ENCODE measurements around the gene MLC1.
"Not testable (repeated sequence)": the region's sequence is repeated elsewhere in the genome, so short reads cannot be mapped to it uniquely, and the experiment has no call there.

The MLC1 gene

GRCh38 chr22:50098052-50098451, 12.8 kb upstream of the MLC1 start:
- TF ChIP-seq TAF1 (IDR thresholded peaks at IDR 0.05; ENCODE audit: borderline replicate concordance, low read depth, low read length) (no peak), POLR2AphosphoS5 (IDR thresholded peaks at IDR 0.05; ENCODE audit: low read depth, low read length) (no peak), POLR2A (IDR thresholded peaks at IDR 0.05; ENCODE audit: low read depth, low read length) (no peak)
- no peak for FAIRE-seq
- DNase-seq (ENCODE audit: insufficient read length) = no peak

DNA sequence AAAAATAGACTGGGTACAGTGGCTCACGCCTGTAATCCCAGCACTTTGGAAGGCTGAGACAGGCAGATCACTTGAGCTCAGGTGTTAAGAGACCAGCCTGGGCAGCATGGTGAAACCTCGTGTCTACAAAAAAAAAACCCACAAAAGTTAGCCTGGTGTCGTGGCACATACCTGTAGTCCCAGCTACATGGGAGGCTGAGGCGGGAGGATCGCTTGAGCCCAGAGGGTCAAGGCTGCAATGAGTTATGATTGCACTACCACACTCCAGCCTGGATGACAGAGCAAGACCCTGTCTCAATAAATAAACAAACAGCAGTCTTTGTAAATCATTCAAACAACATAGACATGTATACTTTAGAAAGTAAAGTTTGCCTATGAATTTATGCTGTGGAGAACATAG, 7.1 kb upstream of the MLC1 start:
- no peak for TF ChIP-seq POLR2AphosphoS5 (IDR thresholded peaks at IDR 0.05; ENCODE audit: low read depth, low read length)
- TF ChIP-seq POLR2A (IDR thresholded peaks at IDR 0.05; ENCODE audit: low read depth, low read length) = no peak
- TF ChIP-seq TAF1 (IDR thresholded peaks at IDR 0.05; ENCODE audit: borderline replicate concordance, low read depth, low read length) = no peak
- FAIRE-seq = no peak
- no peak for DNase-seq (ENCODE audit: insufficient read length)

- FAIRE-seq = no peak
- no peak for TF ChIP-seq POLR2A (IDR thresholded peaks at IDR 0.05; ENCODE audit: low read depth, low read length)
- no peak for TF ChIP-seq TAF1 (IDR thresholded peaks at IDR 0.05; ENCODE audit: borderline replicate concordance, low read depth, low read length)
- TF ChIP-seq POLR2AphosphoS5 (IDR thresholded peaks at IDR 0.05; ENCODE audit: low read depth, low read length) = no peak
- DNase-seq (ENCODE audit: insufficient read length) = no peak
Observed at GRCh38 chr22:50091092-50091768, 6.0 kb upstream of the MLC1 start.

DNA sequence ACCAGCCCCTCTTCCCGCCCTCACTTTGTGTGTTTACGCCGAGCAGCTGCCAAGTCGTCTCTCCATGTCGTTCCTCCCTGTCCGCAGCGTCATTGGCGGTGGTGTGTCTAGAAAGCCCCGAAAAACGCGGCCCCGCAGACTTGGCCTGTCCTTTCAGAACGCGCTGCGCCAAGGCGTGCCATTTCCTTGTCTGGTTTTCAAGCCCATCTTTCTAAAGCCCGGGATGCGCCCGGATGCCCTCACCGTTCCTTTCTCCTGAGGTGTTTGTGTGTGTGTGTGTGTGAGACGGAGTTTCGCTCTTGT, 5.1 kb upstream of the MLC1 start:
- DNase-seq (ENCODE audit: insufficient read length) = no peak
- TF ChIP-seq TAF1 (IDR thresholded peaks at IDR 0.05; ENCODE audit: borderline replicate concordance, low read depth, low read length) = no peak
- no peak for TF ChIP-seq POLR2A (IDR thresholded peaks at IDR 0.05; ENCODE audit: low read depth, low read length)
- TF ChIP-seq POLR2AphosphoS5 (IDR thresholded peaks at IDR 0.05; ENCODE audit: low read depth, low read length) = no peak
- FAIRE-seq = no peak

DNA sequence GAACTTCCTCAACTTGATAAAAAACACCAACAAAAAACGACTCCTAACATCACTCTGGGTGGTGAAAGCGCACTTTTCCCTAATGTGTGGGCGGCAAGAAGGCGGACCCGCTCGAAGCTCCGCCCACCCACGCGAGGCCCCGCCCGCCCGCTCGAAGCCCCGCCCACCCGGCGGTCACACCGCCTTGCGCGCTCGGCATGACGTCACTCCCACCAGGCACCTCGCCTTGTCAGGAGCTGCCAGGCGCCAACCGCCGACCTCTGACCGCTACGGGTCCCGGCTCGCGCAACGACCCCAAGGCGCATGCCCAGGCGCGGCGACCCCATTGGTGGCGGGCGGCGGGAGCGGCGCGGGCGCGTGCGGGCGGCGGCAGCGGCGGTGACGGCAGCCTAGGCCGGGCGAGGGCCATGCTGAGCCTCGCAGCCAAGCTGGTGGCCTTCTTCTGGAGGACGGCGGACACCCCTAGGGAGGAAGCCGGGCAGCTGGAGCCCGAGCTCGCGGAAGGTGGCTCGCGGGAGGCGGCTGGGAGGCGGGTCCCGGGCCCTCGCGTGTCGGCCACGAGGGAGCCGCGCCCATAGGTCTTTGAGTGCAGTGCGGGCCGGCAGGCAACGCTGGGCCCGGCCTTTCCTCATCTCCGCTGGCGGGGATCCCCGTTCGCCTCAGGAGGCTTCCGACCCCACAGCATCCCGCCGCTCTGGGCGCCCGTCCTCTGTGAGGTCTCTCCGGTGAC, 4.6 kb upstream of the MLC1 start, which contains the start of gene MOV10L1:
MOV10L1 (plus strand) TSS at position 325 of the 730 bp plus-strand sequence; CDS start at position 408, 83 bp downstream.
- FAIRE-seq = no peak
- TF ChIP-seq TAF1 (IDR thresholded peaks at IDR 0.05; ENCODE audit: borderline replicate concordance, low read depth, low read length) = no peak
- TF ChIP-seq POLR2A (IDR thresholded peaks at IDR 0.05; ENCODE audit: low read depth, low read length) = no peak
- no peak for TF ChIP-seq POLR2AphosphoS5 (IDR thresholded peaks at IDR 0.05; ENCODE audit: low read depth, low read length)
- DNase-seq (ENCODE audit: insufficient read length) = no peak

- TF ChIP-seq POLR2AphosphoS5 (IDR thresholded peaks at IDR 0.05; ENCODE audit: low read depth, low read length) (no peak), POLR2A (IDR thresholded peaks at IDR 0.05; ENCODE audit: low read depth, low read length) (no peak), TAF1 (IDR thresholded peaks at IDR 0.05; ENCODE audit: borderline replicate concordance, low read depth, low read length) (no peak)
- no peak for DNase-seq (ENCODE audit: insufficient read length)
- FAIRE-seq = no peak
Observed at GRCh38 chr22:50089231-50089630, 4.0 kb upstream of the MLC1 start.

DNA sequence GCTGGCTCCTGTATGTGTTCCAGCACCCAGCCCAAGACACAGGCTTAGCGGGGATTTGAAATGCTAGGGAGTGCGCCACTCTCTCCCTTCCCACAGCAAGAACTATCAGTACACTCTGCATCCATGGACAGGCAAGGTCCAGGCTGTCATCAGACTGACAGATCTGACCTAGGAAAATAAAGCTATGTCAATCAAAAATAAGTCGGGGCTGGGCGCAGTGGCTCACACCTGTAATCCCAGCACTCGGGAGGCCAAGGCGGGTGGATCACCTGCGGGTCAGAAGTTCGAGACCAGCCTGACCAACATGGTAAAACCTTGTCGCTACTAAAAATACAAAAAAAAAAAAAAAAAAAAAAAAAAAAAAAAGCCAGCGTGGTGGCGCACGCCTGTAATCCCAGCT, 2.9 kb upstream of the MLC1 start:
- no peak for TF ChIP-seq POLR2AphosphoS5 (IDR thresholded peaks at IDR 0.05; ENCODE audit: low read depth, low read length)
- no peak for TF ChIP-seq POLR2A (IDR thresholded peaks at IDR 0.05; ENCODE audit: low read depth, low read length)
- FAIRE-seq (no peak), DNase-seq (ENCODE audit: insufficient read length) (no peak)

- FAIRE-seq (no peak), DNase-seq (ENCODE audit: insufficient read length) (no peak)
- TF ChIP-seq POLR2A (IDR thresholded peaks at IDR 0.05; ENCODE audit: low read depth, low read length) (no peak), TAF1 (IDR thresholded peaks at IDR 0.05; ENCODE audit: borderline replicate concordance, low read depth, low read length) (no peak), POLR2AphosphoS5 (IDR thresholded peaks at IDR 0.05; ENCODE audit: low read depth, low read length) (no peak)
Observed at GRCh38 chr22:50087646-50088045, 2.4 kb upstream of the MLC1 start.

GRCh38 chr22:50086975-50087374, 1.7 kb upstream of the MLC1 start:
- not testable (repeated sequence) for FAIRE-seq; DNase-seq (ENCODE audit: insufficient read length)

DNA sequence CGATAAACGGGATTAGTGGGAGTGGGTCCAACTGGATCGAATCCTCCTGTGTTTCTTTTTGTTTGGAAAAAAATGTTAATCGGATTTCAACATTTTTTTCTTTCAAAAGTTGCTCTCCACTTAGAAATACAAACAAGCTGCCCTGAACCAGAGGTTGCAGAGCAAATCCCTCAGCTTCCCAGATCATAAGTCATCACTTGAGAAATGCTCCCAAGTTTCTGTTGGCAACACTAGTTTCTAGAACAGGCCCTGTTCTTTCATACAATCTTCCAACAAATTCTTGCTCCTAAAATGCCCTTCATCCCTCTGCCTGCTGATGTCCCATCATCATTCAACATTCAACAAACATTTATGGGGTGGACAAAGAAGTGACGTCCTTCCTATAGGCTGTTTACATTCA, 1.3 kb upstream of the MLC1 start:
- FAIRE-seq = no peak
- DNase-seq (ENCODE audit: insufficient read length) = no peak

DNA sequence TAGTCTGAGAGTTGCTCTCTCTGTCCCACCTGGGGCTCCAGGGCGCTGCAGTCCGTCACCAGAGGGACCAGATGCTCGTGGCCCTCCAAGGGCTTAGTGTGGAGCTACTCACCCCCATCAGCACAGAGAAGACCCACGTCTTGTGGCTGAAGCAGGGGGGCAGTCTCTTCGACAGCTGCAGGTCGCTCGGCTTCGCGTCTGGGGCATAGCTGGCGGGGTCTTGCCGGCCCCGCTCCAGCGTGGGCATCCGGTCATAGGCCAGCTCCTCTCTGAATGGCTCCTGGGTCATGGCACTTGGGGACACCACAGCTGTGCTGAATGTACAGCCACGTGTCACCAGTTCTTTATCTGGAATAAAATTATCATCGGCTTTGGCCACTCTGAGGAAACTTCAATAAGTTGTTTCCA, 608 bp downstream of the MLC1 start:
- no peak for TF ChIP-seq POLR2A (IDR thresholded peaks at IDR 0.05; ENCODE audit: low read depth, low read length)
- no peak for TF ChIP-seq TAF1 (IDR thresholded peaks at IDR 0.05; ENCODE audit: borderline replicate concordance, low read depth, low read length)
- TF ChIP-seq POLR2AphosphoS5 (IDR thresholded peaks at IDR 0.05; ENCODE audit: low read depth, low read length) = no peak
- DNase-seq (ENCODE audit: insufficient read length) = no peak
- FAIRE-seq = no peak

More for the DNA sequence above, 1.3 kb upstream of the MLC1 start:
- TF ChIP-seq TAF1 (IDR thresholded peaks at IDR 0.05; ENCODE audit: borderline replicate concordance, low read depth, low read length) (no peak), POLR2A (IDR thresholded peaks at IDR 0.05; ENCODE audit: low read depth, low read length) (no peak), POLR2AphosphoS5 (IDR thresholded peaks at IDR 0.05; ENCODE audit: low read depth, low read length) (no peak)

DNA sequence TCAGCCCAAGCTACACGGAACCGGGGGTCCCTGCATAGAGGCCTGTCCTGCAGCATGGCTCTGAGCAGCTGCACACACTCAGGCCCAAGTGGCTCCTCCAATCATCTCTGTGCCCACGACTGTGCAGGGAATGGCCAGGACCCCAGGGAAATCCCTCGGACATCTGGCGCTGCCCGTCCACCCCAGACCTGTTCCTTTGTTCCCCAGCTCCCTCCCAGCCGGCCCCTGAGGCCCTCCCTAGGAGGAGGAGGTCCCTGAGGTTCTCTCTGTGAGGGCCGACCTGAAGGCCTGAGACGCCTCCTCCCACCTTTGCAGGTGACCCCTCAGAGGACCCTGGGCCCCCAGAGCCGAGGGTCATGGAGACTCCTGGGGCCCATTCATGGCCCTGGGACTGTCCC, 1.1 kb downstream of the MLC1 start:
- DNase-seq (ENCODE audit: insufficient read length) (no peak), FAIRE-seq (no peak)
- no peak for TF ChIP-seq POLR2AphosphoS5 (IDR thresholded peaks at IDR 0.05; ENCODE audit: low read depth, low read length)
- no peak for TF ChIP-seq TAF1 (IDR thresholded peaks at IDR 0.05; ENCODE audit: borderline replicate concordance, low read depth, low read length)
- TF ChIP-seq POLR2A (IDR thresholded peaks at IDR 0.05; ENCODE audit: low read depth, low read length) = no peak

Data from GM12892 (cell line).